Neural cell (in vitro differentiated cells): ENCODE data around the gene CLDN12. TPM values are rescaled to one million over a fixed set of nuclear protein-coding genes. Genes with fewer than 3 reads are reported as not detected.

Experiments used
- H2AFZ ChIP-seq: fragments of 200-600, 300-800 bp; sonication (generic), shearing (Covaris generic); 2 replicates; pipeline ENCODE4 v1.6.0; 2014; ENCODE audit warnings: low read depth, mild to moderate bottlenecking, antibody characterized with exemption, low read length, moderate library complexity
- H3F3A ChIP-seq: fragments of 200-600 bp; shearing (Covaris generic); 2 replicates; pipeline ENCODE4 v1.6.1; 2016; ENCODE audit warnings: mild to moderate bottlenecking, moderate library complexity, mixed read lengths, antibody characterized with exemption, low read length; ENCODE audit not compliant: insufficient read depth, poor library complexity, severe bottlenecking
- H3K27ac ChIP-seq: fragments of 200-600, 300-800 bp; sonication (generic), shearing (Covaris generic); 2 replicates; pipeline ENCODE4 v1.5.1; 2014; ENCODE audit warnings: mild to moderate bottlenecking, low read length, moderate library complexity
- H3K27me3 ChIP-seq: fragments of 300-800, 200-600 bp; sonication (generic), shearing (Covaris generic); 2 replicates; pipeline ENCODE4 v1.6.0; 2014; ENCODE audit warnings: mild to moderate bottlenecking, low read depth, low read length, moderate library complexity; ENCODE audit not compliant: insufficient read depth
- H3K36me3 ChIP-seq: fragments of 300-800, 200-600 bp; sonication (generic), shearing (Covaris generic); 2 replicates; pipeline ENCODE4 v1.5.1; 2014; ENCODE audit warnings: mild to moderate bottlenecking, antibody characterized with exemption, low read length, moderate library complexity; ENCODE audit not compliant: insufficient read depth
- H3K4me2 ChIP-seq: fragments of 300-800, 200-600 bp; sonication (generic), shearing (Covaris generic); 2 replicates; pipeline ENCODE4 v1.6.0; 2014; ENCODE audit warnings: mild to moderate bottlenecking, low read length
- H3K4me3 ChIP-seq: fragments of 300-800, 200-600 bp; sonication (generic), shearing (Covaris generic); 2 replicates; pipeline ENCODE4 v1.5.1; 2014; ENCODE audit warnings: mild to moderate bottlenecking, low read length, moderate library complexity
- H3K79me2 ChIP-seq: fragments of 200-600 bp; shearing (Covaris generic); replicated peaks from 2 replicates; pipeline ENCODE4 v1.6.0; 2014; ENCODE audit warnings: mild to moderate bottlenecking, low read length, moderate library complexity; ENCODE audit not compliant: insufficient read depth
- H3K9ac ChIP-seq: fragments of 300-800, 200-600 bp; sonication (generic), shearing (Covaris generic); 2 replicates; pipeline ENCODE4 v1.6.1; 2016; ENCODE audit warnings: mild to moderate bottlenecking, low read length, mixed read lengths
- H3K9me2 ChIP-seq: fragments of 200-600 bp; shearing (Covaris generic); 2 replicates; pipeline ENCODE4 v1.6.1; 2016; ENCODE audit warnings: mild to moderate bottlenecking, low read length, mixed read lengths; ENCODE audit not compliant: insufficient read depth
- H3K9me3 ChIP-seq: fragments of 200-600, 300-800 bp; sonication (generic), shearing (Covaris generic); 2 replicates; pipeline ENCODE4 v1.6.1; 2016; ENCODE audit warnings: mild to moderate bottlenecking, mixed run types, low read length, moderate library complexity, mixed read lengths
- H4K20me1 ChIP-seq: fragments of 200-600 bp; shearing (Covaris generic); 2 replicates; pipeline ENCODE4 v1.6.1; 2016; ENCODE audit warnings: mild to moderate bottlenecking, mixed run types; ENCODE audit not compliant: insufficient read depth
- CTCF ChIP-seq: fragments of 450-650 bp; IDR thresholded peaks from 2 replicates; pipeline ENCODE4 v1.5.1; 2014; ENCODE audit warnings: antibody characterized with exemption, mild to moderate bottlenecking, moderate library complexity; ENCODE audit not compliant: poor library complexity, severe bottlenecking
- EP300 ChIP-seq: fragments of 450-650 bp; conservative IDR thresholded peaks from 2 replicates; pipeline ENCODE4 v1.6.1; 2014; ENCODE audit warnings: antibody characterized with exemption, mild to moderate bottlenecking, moderate library complexity; ENCODE audit not compliant: poor library complexity, severe bottlenecking
- EZH2 ChIP-seq: fragments of 200-600, 300-800 bp; shearing (Covaris generic), sonication (generic); IDR thresholded peaks from 2 replicates; pipeline ENCODE4 v1.6.1; 2014; ENCODE audit warnings: antibody characterized with exemption, low read length, borderline replicate concordance, mild to moderate bottlenecking; ENCODE audit not compliant: insufficient read depth, poor library complexity, severe bottlenecking
- MXI1 ChIP-seq: fragments of 450-650 bp; conservative IDR thresholded peaks from 2 replicates; pipeline ENCODE4 v1.6.1; 2014; ENCODE audit warnings: antibody characterized with exemption, mild to moderate bottlenecking; ENCODE audit not compliant: poor library complexity, severe bottlenecking
- POLR2AphosphoS5 ChIP-seq: IDR thresholded peaks from 2 replicates; pipeline ENCODE4 v1.6.1; 2012
- RAD21 ChIP-seq: fragments of 450-650 bp; conservative IDR thresholded peaks from 2 replicates; pipeline ENCODE4 v1.6.1; 2014; ENCODE audit warnings: antibody characterized with exemption, mild to moderate bottlenecking, moderate library complexity
- SMC3 ChIP-seq: fragments of 450-650 bp; conservative IDR thresholded peaks from 2 replicates; pipeline ENCODE4 v1.6.1; 2014; ENCODE audit warnings: antibody characterized with exemption, mild to moderate bottlenecking, moderate library complexity; ENCODE audit not compliant: poor library complexity
- TAF1 ChIP-seq: IDR thresholded peaks from 2 replicates; pipeline ENCODE4 v1.6.1; 2012; ENCODE audit warnings: low read depth
- polyA plus RNA-seq: library from polyadenylated mRNA; depleted of rRNA; stranded (reverse); fragments of >200 nt; gene quantifications from 2 replicates; pipeline ENCODE4 v1.2.3, GENCODE V29; 2014
- TF ChIP-seq, protein P1 (sequence below): IDR thresholded peaks from 2 replicates; pipeline ENCODE4 v1.6.1; 2012; ENCODE audit warnings: borderline replicate concordance

The CLDN12 gene
- polyA plus RNA-seq, 1 donor from 2014 or later = 81.0 TPM

DNA sequence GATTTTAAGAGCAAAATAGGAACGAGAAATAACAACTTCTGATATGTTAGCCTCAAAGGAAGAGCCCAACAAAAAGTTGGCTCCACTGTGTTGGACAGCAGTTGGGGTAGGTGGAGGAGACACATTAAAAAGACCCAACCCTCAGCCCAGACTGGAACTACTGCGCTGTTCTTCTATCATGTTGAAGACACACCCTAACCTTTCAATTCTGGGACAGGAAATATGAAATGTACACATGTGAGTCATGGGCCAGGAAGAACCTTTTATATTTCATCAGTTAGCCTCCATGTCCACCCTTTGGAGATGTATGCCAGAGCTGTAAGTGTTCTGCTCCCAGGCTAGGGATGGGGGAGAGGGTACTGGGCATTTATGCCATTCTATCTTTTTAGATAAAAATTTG is 22.1 kb downstream of the CLDN12 start:
- TF ChIP-seq SMC3 = no peak
- TF ChIP-seq RAD21 = no peak
- no peak for TF ChIP-seq MXI1
- TF ChIP-seq POLR2AphosphoS5 = no peak
- no peak for TF ChIP-seq EZH2
- TF ChIP-seq EP300 = no peak
- TF ChIP-seq TAF1 = no peak
- TF ChIP-seq CTCF = no peak
- TF ChIP-seq, protein P1, sequence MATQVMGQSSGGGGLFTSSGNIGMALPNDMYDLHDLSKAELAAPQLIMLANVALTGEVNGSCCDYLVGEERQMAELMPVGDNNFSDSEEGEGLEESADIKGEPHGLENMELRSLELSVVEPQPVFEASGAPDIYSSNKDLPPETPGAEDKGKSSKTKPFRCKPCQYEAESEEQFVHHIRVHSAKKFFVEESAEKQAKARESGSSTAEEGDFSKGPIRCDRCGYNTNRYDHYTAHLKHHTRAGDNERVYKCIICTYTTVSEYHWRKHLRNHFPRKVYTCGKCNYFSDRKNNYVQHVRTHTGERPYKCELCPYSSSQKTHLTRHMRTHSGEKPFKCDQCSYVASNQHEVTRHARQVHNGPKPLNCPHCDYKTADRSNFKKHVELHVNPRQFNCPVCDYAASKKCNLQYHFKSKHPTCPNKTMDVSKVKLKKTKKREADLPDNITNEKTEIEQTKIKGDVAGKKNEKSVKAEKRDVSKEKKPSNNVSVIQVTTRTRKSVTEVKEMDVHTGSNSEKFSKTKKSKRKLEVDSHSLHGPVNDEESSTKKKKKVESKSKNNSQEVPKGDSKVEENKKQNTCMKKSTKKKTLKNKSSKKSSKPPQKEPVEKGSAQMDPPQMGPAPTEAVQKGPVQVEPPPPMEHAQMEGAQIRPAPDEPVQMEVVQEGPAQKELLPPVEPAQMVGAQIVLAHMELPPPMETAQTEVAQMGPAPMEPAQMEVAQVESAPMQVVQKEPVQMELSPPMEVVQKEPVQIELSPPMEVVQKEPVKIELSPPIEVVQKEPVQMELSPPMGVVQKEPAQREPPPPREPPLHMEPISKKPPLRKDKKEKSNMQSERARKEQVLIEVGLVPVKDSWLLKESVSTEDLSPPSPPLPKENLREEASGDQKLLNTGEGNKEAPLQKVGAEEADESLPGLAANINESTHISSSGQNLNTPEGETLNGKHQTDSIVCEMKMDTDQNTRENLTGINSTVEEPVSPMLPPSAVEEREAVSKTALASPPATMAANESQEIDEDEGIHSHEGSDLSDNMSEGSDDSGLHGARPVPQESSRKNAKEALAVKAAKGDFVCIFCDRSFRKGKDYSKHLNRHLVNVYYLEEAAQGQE = no peak
- no peak overlapping the region for H2AFZ ChIP-seq
- no peak overlapping the region for H3K4me3 ChIP-seq
- no peak overlapping the region for H3K27ac ChIP-seq
- no peaks in the 10 kb centered on the region for H4K20me1 ChIP-seq
- no peaks in the 10 kb centered on the region for H3F3A ChIP-seq
- no peaks in the 10 kb centered on the region for H3K79me2 ChIP-seq
- H3K36me3 ChIP-seq = no peaks in the 10 kb centered on the region
- no peaks in the 10 kb centered on the region for H3K9me3 ChIP-seq
- H3K4me2 ChIP-seq = no peak overlapping the region
- H3K9ac ChIP-seq = no peak overlapping the region
- no peaks in the 10 kb centered on the region for H3K9me2 ChIP-seq
- no peaks in the 10 kb centered on the region for H3K27me3 ChIP-seq

GRCh38 chr7:90430614-90431460 is 27.6 kb downstream of the CLDN12 start:
- H3K9me3 ChIP-seq = no peaks in the 10 kb centered on the region
- H3K9ac ChIP-seq = no peak overlapping the region
- no peaks in the 10 kb centered on the region for H3K36me3 ChIP-seq
- H3K27me3 ChIP-seq = no peaks in the 10 kb centered on the region
- H3K4me2 ChIP-seq = no peak overlapping the region
- H3K4me3 ChIP-seq = no peak overlapping the region
- H3K9me2 ChIP-seq = no peaks in the 10 kb centered on the region
- H3K27ac ChIP-seq = no peak overlapping the region
- H3F3A ChIP-seq = no peaks in the 10 kb centered on the region
- TF ChIP-seq RAD21 (no peak), TAF1 (no peak), EZH2 (no peak), EP300 (no peak), POLR2AphosphoS5 (no peak), CTCF (no peak), MXI1 (no peak), SMC3 (no peak)
- TF ChIP-seq, protein P1 = no peak
- no peak overlapping the region for H2AFZ ChIP-seq
- H3K79me2 ChIP-seq = no peaks in the 10 kb centered on the region
- H4K20me1 ChIP-seq = no peaks in the 10 kb centered on the region
